ENCODE results near the gene LRRC7. TPM values are rescaled to one million over a fixed set of nuclear protein-coding genes. Genes with fewer than 3 reads are reported as not detected.

Gene LRRC7
- total and polyA plus RNA-seq, 2 of the 13 experiments (the other 11 are each of a cell fraction or from before 2014, with no cell fraction given): not detected

DNA sequence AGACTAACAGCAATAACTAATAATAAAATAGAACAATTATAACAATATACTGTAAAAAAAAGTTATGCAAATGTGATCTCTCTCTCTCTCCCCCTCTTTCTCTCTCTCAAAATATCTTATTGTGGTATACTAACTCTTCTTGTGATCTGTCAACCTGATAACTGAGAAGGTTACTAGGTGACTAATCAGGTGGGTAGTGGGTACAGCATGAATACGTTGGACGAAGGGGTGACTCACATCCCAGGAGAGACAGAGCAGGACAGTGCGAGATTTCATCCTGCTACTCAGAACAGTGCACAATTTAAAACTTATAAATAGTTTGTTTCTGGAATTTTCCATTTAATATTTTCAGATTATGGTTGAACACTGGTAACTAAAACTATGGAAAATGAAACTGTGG, 380.1 kb downstream of the LRRC7 start:
- H3K36me3 ChIP-seq (replicated peaks in 1 of 2; ENCODE audit: control insufficient read depth in 1 of 2, insufficient read depth in 2 of 2, low read length in 2 of 2): no peaks in the 10 kb centered on the region
- TF ChIP-seq, protein P1, sequence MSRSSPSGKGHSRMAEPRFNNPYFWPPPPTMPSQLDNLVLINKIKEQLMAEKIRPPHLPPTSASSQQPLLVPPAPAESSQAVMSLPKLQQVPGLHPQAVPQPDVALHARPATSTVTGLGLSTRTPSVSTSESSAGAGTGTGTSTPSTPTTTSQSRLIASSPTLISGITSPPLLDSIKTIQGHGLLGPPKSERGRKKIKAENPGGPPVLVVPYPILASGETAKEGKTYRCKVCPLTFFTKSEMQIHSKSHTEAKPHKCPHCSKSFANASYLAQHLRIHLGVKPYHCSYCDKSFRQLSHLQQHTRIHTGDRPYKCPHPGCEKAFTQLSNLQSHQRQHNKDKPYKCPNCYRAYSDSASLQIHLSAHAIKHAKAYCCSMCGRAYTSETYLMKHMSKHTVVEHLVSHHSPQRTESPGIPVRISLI (CRISPR knock-in tag; IDR thresholded peaks at IDR 0.05; ENCODE audit: borderline replicate concordance): no peak
- TF ChIP-seq, protein P2, sequence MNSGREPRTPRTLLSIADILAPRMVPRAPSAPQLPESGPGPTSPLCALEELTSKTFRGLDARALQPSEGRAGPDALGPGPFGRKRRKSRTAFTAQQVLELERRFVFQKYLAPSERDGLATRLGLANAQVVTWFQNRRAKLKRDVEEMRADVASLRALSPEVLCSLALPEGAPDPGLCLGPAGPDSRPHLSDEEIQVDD (CRISPR knock-in tag; IDR thresholded peaks at IDR 0.05; ENCODE audit: borderline replicate concordance): no peak
- no peak for TF ChIP-seq IRX3 (CRISPR knock-in tag; IDR thresholded peaks at IDR 0.05; ENCODE audit: borderline replicate concordance, low read depth)
- TF ChIP-seq, protein P3, sequence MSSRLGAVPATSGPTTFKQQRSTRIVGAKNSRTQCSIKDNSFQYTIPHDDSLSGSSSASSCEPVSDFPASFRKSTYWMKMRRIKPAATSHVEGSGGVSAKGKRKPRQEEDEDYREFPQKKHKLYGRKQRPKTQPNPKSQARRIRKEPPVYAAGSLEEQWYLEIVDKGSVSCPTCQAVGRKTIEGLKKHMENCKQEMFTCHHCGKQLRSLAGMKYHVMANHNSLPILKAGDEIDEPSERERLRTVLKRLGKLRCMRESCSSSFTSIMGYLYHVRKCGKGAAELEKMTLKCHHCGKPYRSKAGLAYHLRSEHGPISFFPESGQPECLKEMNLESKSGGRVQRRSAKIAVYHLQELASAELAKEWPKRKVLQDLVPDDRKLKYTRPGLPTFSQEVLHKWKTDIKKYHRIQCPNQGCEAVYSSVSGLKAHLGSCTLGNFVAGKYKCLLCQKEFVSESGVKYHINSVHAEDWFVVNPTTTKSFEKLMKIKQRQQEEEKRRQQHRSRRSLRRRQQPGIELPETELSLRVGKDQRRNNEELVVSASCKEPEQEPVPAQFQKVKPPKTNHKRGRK (CRISPR knock-in tag; IDR thresholded peaks at IDR 0.05): no peak
- no peak for TF ChIP-seq DR1 (CRISPR knock-in tag; IDR thresholded peaks at IDR 0.05)
- DNase-seq (ENCODE audit: low spot score): no peak
- in situ Hi-C loops (cut with HindIII; ENCODE audit: extremely low pct_ligation_motif_present, low pct_unique_long_range_greater_than_20kb) (no loop called here), intact Hi-C loops (cut with micrococcal nuclease; ENCODE audit: unreplicated experiment) (no loop called here)
- no peaks in the 10 kb centered on the region for H3K79me2 ChIP-seq (ENCODE audit: insufficient read depth, low read length)
- POLR2A ChIA-PET: no interaction called here
- no peak overlapping the region for H3K27ac ChIP-seq (ENCODE audit: extremely low read length, insufficient read depth, low read length)
- 6% methylated on average over 3 of the region's 3 CpGs for WGBS (ENCODE audit: low lambda C conversion rate)
- H3K9ac ChIP-seq (ENCODE audit: insufficient read depth, low read depth, low read length): no peak overlapping the region
- H3K27me3 ChIP-seq (ENCODE audit: control insufficient read depth in 1 of 2, insufficient read depth in 2 of 2, low read length in 2 of 2): no peaks in the 10 kb centered on the region
- no peaks in the 10 kb centered on the region for H3K4me1 ChIP-seq (ENCODE audit: insufficient read depth, low read length)
- BruUV-seq (replicated peaks): no TSS peak
- H4K20me1 ChIP-seq (ENCODE audit: insufficient read depth, low read length): no peaks in the 10 kb centered on the region
- H3K4me2 ChIP-seq (ENCODE audit: low read depth, low read length): no peak overlapping the region
- 0 out of 2 replicates have a peak, but pooled peaks cover 4% of the 10 kb centered on the region for H3K9me3 ChIP-seq (ENCODE audit: low read length)
- H3K4me3 ChIP-seq (replicated peaks in 1 of 3; ENCODE audit: insufficient read depth in 1 of 3, low read depth in 2 of 3, low read length in 3 of 3): no peak overlapping the region
- H2AFZ ChIP-seq (ENCODE audit: low read length): no peak overlapping the region
- no peak for ATAC-seq
- CTCF ChIA-PET (ENCODE audit: low intra/inter-chr PET ratio, low total read pairs): no interaction called here
- no peak for FAIRE-seq

All from HepG2 (cell line).